GM12891 (cell line): ENCODE measurements around the gene RBP3. TPM values are rescaled to one million over a fixed set of nuclear protein-coding genes. Genes with fewer than 3 reads are reported as not detected.

Experiments
- DNase-seq: peaks from one replicate; pipeline ENCODE4 v3.0.0; 2011; ENCODE audit warnings: low spot score; ENCODE audit not compliant: insufficient read length
- FAIRE-seq: peaks from 2 replicates; lab custom pipeline; 2011; peaks lifted over from hg19 to GRCh38; lab: Jason Lieb, UNC
- PAX5 ChIP-seq: IDR thresholded peaks from 2 replicates; pipeline ENCODE4 v1.6.1; 2011; ENCODE audit warnings: low read length, moderate library complexity, mild to moderate bottlenecking; ENCODE audit not compliant: insufficient read depth, severe bottlenecking
- POLR2A ChIP-seq: IDR thresholded peaks from 2 replicates; pipeline ENCODE4 v1.6.1; 2011; ENCODE audit warnings: low read depth, low read length, control low read depth
- POLR2AphosphoS5 ChIP-seq: IDR thresholded peaks from 2 replicates; pipeline ENCODE4 v1.6.1; 2011; ENCODE audit warnings: low read depth, low read length, control low read depth
- POU2F2 ChIP-seq: IDR thresholded peaks from 2 replicates; pipeline ENCODE4 v1.6.1; 2011; ENCODE audit warnings: low read depth, mild to moderate bottlenecking, control low read depth, low read length, moderate library complexity
- SPI1 ChIP-seq: IDR thresholded peaks from 2 replicates; pipeline ENCODE4 v1.6.1; 2011; ENCODE audit warnings: low read depth, low read length, control low read depth
- TAF1 ChIP-seq: IDR thresholded peaks from 2 replicates; pipeline ENCODE4 v1.6.1; 2011; ENCODE audit warnings: low read depth, low read length, control low read depth
- polyA plus RNA-seq: library from polyadenylated mRNA; unstranded; fragments of >200 nt; gene quantifications from one replicate; pipeline ENCODE4 v1.2.1, GENCODE V29; 2012; ENCODE audit warnings: low read depth, missing spikeins, inconsistent platforms; ENCODE audit not compliant: missing spikeins

The RBP3 gene
- not detected for polyA plus RNA-seq

- DNase-seq (no peak), FAIRE-seq (no peak)
Observed at GRCh38 chr10:47348138-47348651, at the start of gene RBP3. Gene RBP3, plus strand, starts transcription at chr10:47348363. Its CDS starts 122 bp downstream, at chr10:47348485.

GRCh38 chr10:47298715-47299114, 49.4 kb upstream of the RBP3 start:
- no peak for FAIRE-seq
- TF ChIP-seq SPI1 (no peak), POLR2AphosphoS5 (no peak), POU2F2 (no peak), TAF1 (no peak), POLR2A (no peak), PAX5 (no peak)
- DNase-seq = no peak

More at GRCh38 chr10:47348138-47348651, at the start of gene RBP3:
- no peak for TF ChIP-seq POLR2A
- no peak for TF ChIP-seq TAF1
- no peak for TF ChIP-seq SPI1
- TF ChIP-seq PAX5 = no peak
- TF ChIP-seq POLR2AphosphoS5 = no peak
- TF ChIP-seq POU2F2 = no peak

GRCh38 chr10:47299611-47300428, 48.3 kb upstream of the RBP3 start, which contains the start of gene GDF10:
Gene GDF10, plus strand, starts transcription at chr10:47300197. Its CDS starts 455 bp downstream, at chr10:47300652.
- no peak for FAIRE-seq
- DNase-seq = no peak
- TF ChIP-seq POU2F2 (no peak), PAX5 (no peak)

GRCh38 chr10:47300429-47300931, 47.7 kb upstream of the RBP3 start:
- FAIRE-seq = no peak
- TF ChIP-seq TAF1 (no peak), PAX5 (no peak), SPI1 (no peak)
- DNase-seq = no peak

- no peak for TF ChIP-seq POLR2A
- no peak for TF ChIP-seq SPI1
- no peak for TF ChIP-seq POU2F2
- TF ChIP-seq POLR2AphosphoS5 = no peak
- TF ChIP-seq TAF1 = no peak
- TF ChIP-seq PAX5 = no peak
- FAIRE-seq (no peak), DNase-seq (no peak)
Observed at GRCh38 chr10:47301833-47302232, 46.3 kb upstream of the RBP3 start.

GRCh38 chr10:47303105-47303504, 45.1 kb upstream of the RBP3 start:
- no peak for TF ChIP-seq POU2F2
- TF ChIP-seq TAF1 = no peak
- no peak for TF ChIP-seq POLR2A
- no peak for TF ChIP-seq POLR2AphosphoS5
- no peak for TF ChIP-seq SPI1
- TF ChIP-seq PAX5 = no peak
- FAIRE-seq (no peak), DNase-seq (no peak)

- FAIRE-seq (no peak), DNase-seq (no peak)
- no peak for TF ChIP-seq TAF1
Observed at GRCh38 chr10:47303866-47304265, 44.3 kb upstream of the RBP3 start.

- FAIRE-seq (no peak), DNase-seq (no peak)
- TF ChIP-seq POU2F2 = no peak
- TF ChIP-seq SPI1 = no peak
- TF ChIP-seq TAF1 = no peak
- no peak for TF ChIP-seq POLR2A
- TF ChIP-seq PAX5 = no peak
- TF ChIP-seq POLR2AphosphoS5 = no peak
Observed at GRCh38 chr10:47305566-47305965, 42.6 kb upstream of the RBP3 start.

GRCh38 chr10:47306387-47307210, 41.6 kb upstream of the RBP3 start:
- no peak for TF ChIP-seq PAX5
- TF ChIP-seq POLR2AphosphoS5 = no peak
- no peak for TF ChIP-seq POLR2A
- no peak for TF ChIP-seq SPI1
- TF ChIP-seq TAF1 = no peak
- no peak for TF ChIP-seq POU2F2
- FAIRE-seq (no peak), DNase-seq (no peak)

GRCh38 chr10:47307381-47307780, 40.8 kb upstream of the RBP3 start:
- FAIRE-seq (no peak), DNase-seq (no peak)
- TF ChIP-seq TAF1 = no peak
- no peak for TF ChIP-seq POLR2A
- no peak for TF ChIP-seq POU2F2
- TF ChIP-seq SPI1 = no peak
- TF ChIP-seq POLR2AphosphoS5 = no peak
